C4-2B (cell line): ENCODE results near the gene CRYGN.

Source experiments
- CTCF ChIP-seq: fragments of 450-650 bp; conservative IDR thresholded peaks from 2 replicates; pipeline ENCODE4 v1.5.1; 2017; ENCODE audit warnings: mild to moderate bottlenecking
- ZFX ChIP-seq: fragments of 450-650 bp; IDR thresholded peaks from 2 replicates; pipeline ENCODE4 v1.6.1; 2017

DNA sequence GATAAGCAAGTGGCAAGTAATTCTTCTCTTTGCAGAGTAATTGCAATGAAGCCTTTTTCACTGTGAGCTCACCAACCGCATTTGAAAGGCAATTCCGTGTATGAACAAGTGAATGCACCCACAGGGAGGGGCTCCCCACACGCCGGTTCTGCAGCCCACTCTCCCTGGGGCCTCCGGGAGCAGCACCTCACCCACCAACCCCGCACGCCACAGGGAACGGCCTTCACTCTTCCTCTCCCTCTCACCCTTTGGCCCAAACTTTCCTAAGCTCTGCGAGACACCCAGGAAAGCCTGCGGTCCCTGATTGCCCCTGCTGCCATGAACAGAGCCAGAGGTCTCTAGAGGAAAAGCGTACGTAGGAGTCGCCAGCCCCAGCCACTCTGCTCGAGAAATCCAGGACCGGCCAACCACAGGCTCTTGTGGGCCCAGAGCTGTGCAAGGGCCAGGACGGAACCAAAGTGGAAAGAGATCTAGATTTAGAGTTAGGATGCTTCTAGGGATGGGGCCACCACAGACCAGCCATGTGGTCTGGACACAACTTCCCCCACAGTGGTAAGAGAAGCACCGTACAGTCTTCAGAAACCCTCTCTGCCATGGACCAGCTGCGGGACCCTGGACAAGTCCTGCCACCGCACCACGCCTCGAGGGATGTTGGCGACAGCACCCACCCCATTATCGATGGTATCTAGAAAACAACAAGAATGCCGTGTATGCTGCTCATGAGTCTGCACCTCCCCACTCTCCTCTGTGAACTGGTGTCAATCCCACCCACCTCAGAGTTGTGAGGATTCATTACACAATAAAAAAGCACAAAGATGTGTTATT is 33.7 kb downstream of the CRYGN start:
- no peak for TF ChIP-seq CTCF
- no peak for TF ChIP-seq ZFX
